Activated T-cell treated with anti-CD3 and anti-CD28 coated beads, Interleukin-2, amount 50 U/mL, for 72 hours (primary cell): ENCODE measurements around the gene MRPL43. TPM values are rescaled to one million over a fixed set of nuclear protein-coding genes. Genes with fewer than 3 reads are reported as not detected.

Experiments used
- ATAC-seq, 2 donors: fragments of 150-1000 bp; cut with Tn5 transposase; replicated peaks in 1 of 2; 2 replicates each; pipeline ENCODE4 v1.10.0; 2021; ENCODE audit warnings: moderate library complexity in 2 of 2, mild to moderate bottlenecking in 1 of 2
- DNase-seq, 2 donors: peaks; one replicate each; pipeline ENCODE4 v3.0.0; 2021 to 2022; ENCODE audit warnings: mixed read lengths in 1 of 2
- H3K27ac Mint-ChIP-seq: one replicate; pipeline ENCODE4 v1.8.0; 2022; ENCODE audit warnings: mild to moderate bottlenecking, moderate library complexity, mixed read lengths
- H3K27me3 Mint-ChIP-seq: one replicate; pipeline ENCODE4 v1.8.0; 2022; ENCODE audit warnings: low read depth, mixed read lengths
- H3K36me3 Mint-ChIP-seq, 2 donors: one replicate each; pipeline ENCODE4 v1.8.0; 2022; ENCODE audit warnings: mixed read lengths in 2 of 2, mild to moderate bottlenecking in 1 of 2; ENCODE audit not compliant: insufficient read depth in 2 of 2
- H3K4me1 Mint-ChIP-seq: one replicate; pipeline ENCODE4 v1.8.0; 2022; ENCODE audit warnings: low read depth, mixed read lengths
- H3K4me3 Mint-ChIP-seq, 2 donors: one replicate each; pipeline ENCODE4 v1.8.0; 2022; ENCODE audit warnings: mild to moderate bottlenecking in 2 of 2, mixed read lengths in 2 of 2, moderate library complexity in 2 of 2
- H3K9me3 Mint-ChIP-seq, 2 donors: one replicate each; pipeline ENCODE4 v1.8.0; 2022; ENCODE audit warnings: mixed read lengths in 2 of 2
- total RNA-seq, 2 donors: library from RNA; stranded (reverse); gene quantifications; one replicate each; pipeline ENCODE4 v1.2.3, GENCODE V29; 2022

MRPL43 gene
- total RNA-seq, 2 donors from 2014 or later: 38.2 to 41.7 TPM

- H3K27ac Mint-ChIP-seq: no peak overlapping the region
- H3K36me3 Mint-ChIP-seq: no peaks in the 10 kb centered on the region
- peak in 1 of 2 donors; percentile 35 for ATAC-seq
- H3K4me1 Mint-ChIP-seq: peaks cover 33% of the 10 kb centered on the region
- H3K27me3 Mint-ChIP-seq: peaks cover 42% of the 10 kb centered on the region
- H3K9me3 Mint-ChIP-seq: no peaks in the 10 kb centered on the region
- no peak overlapping the region for H3K4me3 Mint-ChIP-seq
- DNase-seq: peak in 1 of 2 donors; percentile 18
These were observed 27.8 kb upstream of the MRPL43 start for GRCh38 chr10:101014966-101015581.

- Mint-ChIP-seq H3K4me3 (no peak overlapping the region), H3K27me3 (peaks cover 37% of the 10 kb centered on the region), H3K36me3 (no peaks in the 10 kb centered on the region), H3K27ac (no peak overlapping the region), H3K4me1 (peaks cover 33% of the 10 kb centered on the region), H3K9me3 (no peaks in the 10 kb centered on the region)
- peak; percentile 80 to 84 for DNase-seq
- peak; percentile 33 to 41 for ATAC-seq
These were observed 27.1 kb upstream of the MRPL43 start for GRCh38 chr10:101014230-101014884.

- peaks cover 29% of the 10 kb centered on the region for H3K4me1 Mint-ChIP-seq
- H3K27ac Mint-ChIP-seq: no peak overlapping the region
- no peak for DNase-seq
- no peaks in the 10 kb centered on the region for H3K9me3 Mint-ChIP-seq
- peak overlapping the region; percentile 24 to 35 for H3K4me3 Mint-ChIP-seq
- H3K36me3 Mint-ChIP-seq: no peaks in the 10 kb centered on the region
- ATAC-seq: no peak
- peaks cover 32% of the 10 kb centered on the region for H3K27me3 Mint-ChIP-seq
These were observed 26.1 kb upstream of the MRPL43 start for GRCh38 chr10:101013365-101013825.

GRCh38 chr10:101012525-101013364 is 25.4 kb upstream of the MRPL43 start:
- H3K4me1 Mint-ChIP-seq: peaks cover 27% of the 10 kb centered on the region
- H3K27me3 Mint-ChIP-seq: peaks cover 25% of the 10 kb centered on the region
- H3K36me3 Mint-ChIP-seq: no peaks in the 10 kb centered on the region
- peak overlapping the region; percentile 24 to 35 for H3K4me3 Mint-ChIP-seq
- ATAC-seq (peak; percentile 84 to 86), DNase-seq (peak; percentile 81 to 83)
- no peak overlapping the region for H3K27ac Mint-ChIP-seq
- H3K9me3 Mint-ChIP-seq: no peaks in the 10 kb centered on the region

- Mint-ChIP-seq H3K4me1 (peaks cover 27% of the 10 kb centered on the region), H3K36me3 (no peaks in the 10 kb centered on the region), H3K27ac (no peak overlapping the region), H3K4me3 (no peak overlapping the region), H3K9me3 (no peaks in the 10 kb centered on the region), H3K27me3 (peaks cover 16% of the 10 kb centered on the region)
- ATAC-seq (no peak), DNase-seq (no peak)
These were observed 24.5 kb upstream of the MRPL43 start for GRCh38 chr10:101011517-101012423.

- DNase-seq (no peak), ATAC-seq (no peak)
- Mint-ChIP-seq H3K9me3 (no peaks in the 10 kb centered on the region), H3K36me3 (no peaks in the 10 kb centered on the region), H3K27me3 (peaks cover 6% of the 10 kb centered on the region), H3K4me1 (peaks cover 25% of the 10 kb centered on the region), H3K4me3 (no peak overlapping the region), H3K27ac (no peak overlapping the region)
These were observed 23.0 kb upstream of the MRPL43 start for GRCh38 chr10:101010329-101010728.

GRCh38 chr10:101008823-101009423 is 21.6 kb upstream of the MRPL43 start:
- H3K4me3 Mint-ChIP-seq: no peak overlapping the region
- no peaks in the 10 kb centered on the region for H3K9me3 Mint-ChIP-seq
- peaks cover 11% of the 10 kb centered on the region for H3K4me1 Mint-ChIP-seq
- no peak overlapping the region for H3K27ac Mint-ChIP-seq
- peaks cover 6% of the 10 kb centered on the region for H3K27me3 Mint-ChIP-seq
- DNase-seq (no peak), ATAC-seq (no peak)
- no peaks in the 10 kb centered on the region for H3K36me3 Mint-ChIP-seq

- Mint-ChIP-seq H3K4me1 (peaks cover 7% of the 10 kb centered on the region), H3K9me3 (no peaks in the 10 kb centered on the region), H3K27me3 (peaks cover 2% of the 10 kb centered on the region), H3K4me3 (no peak overlapping the region), H3K27ac (no peak overlapping the region), H3K36me3 (no peaks in the 10 kb centered on the region)
- DNase-seq: no peak
- no peak for ATAC-seq
These were observed 20.9 kb upstream of the MRPL43 start for GRCh38 chr10:101007915-101008822.

GRCh38 chr10:101007099-101007711 is 19.9 kb upstream of the MRPL43 start:
- H3K4me3 Mint-ChIP-seq: no peak overlapping the region
- H3K27me3 Mint-ChIP-seq: no peaks in the 10 kb centered on the region
- DNase-seq (no peak), ATAC-seq (no peak)
- no peaks in the 10 kb centered on the region for H3K36me3 Mint-ChIP-seq
- H3K9me3 Mint-ChIP-seq: no peaks in the 10 kb centered on the region
- no peaks in the 10 kb centered on the region for H3K4me1 Mint-ChIP-seq
- no peak overlapping the region for H3K27ac Mint-ChIP-seq

- no peak for ATAC-seq
- Mint-ChIP-seq H3K4me1 (no peaks in the 10 kb centered on the region), H3K36me3 (no peaks in the 10 kb centered on the region)
These were observed 19.3 kb upstream of the MRPL43 start for GRCh38 chr10:101006593-101007098.

More at GRCh38 chr10:101006593-101007098, 19.3 kb upstream of the MRPL43 start:
- Mint-ChIP-seq H3K9me3 (no peaks in the 10 kb centered on the region), H3K27ac (no peak overlapping the region), H3K4me3 (no peak overlapping the region), H3K27me3 (no peaks in the 10 kb centered on the region)
- no peak for DNase-seq
